GM12873 (cell line): Measurements from ENCODE around the gene TPX2.

ENCODE experiments used
- CTCF ChIP-seq: IDR thresholded peaks from 2 replicates; pipeline ENCODE4 v1.5.1; 2012; ENCODE audit warnings: low read depth, mild to moderate bottlenecking, moderate library complexity, low read length, control low read depth; ENCODE audit not compliant: insufficient read depth; ENCODE audit errors: missing control alignments

TPX2 gene

GRCh38 chr20:31837896-31838397 lies 98.9 kb downstream of the TPX2 start:
- TF ChIP-seq CTCF = no peak

- TF ChIP-seq CTCF = no peak
These were observed 99.7 kb downstream of the TPX2 start for GRCh38 chr20:31838646-31839292.

- TF ChIP-seq CTCF = no peak
These were observed 100.8 kb downstream of the TPX2 start for GRCh38 chr20:31839782-31840487.

- TF ChIP-seq CTCF = no peak
These were observed 102.1 kb downstream of the TPX2 start for GRCh38 chr20:31840906-31841816.

- TF ChIP-seq CTCF = no peak
These were observed 102.8 kb downstream of the TPX2 start for GRCh38 chr20:31841928-31842327.

- no peak for TF ChIP-seq CTCF
These were observed 103.5 kb downstream of the TPX2 start for GRCh38 chr20:31842471-31843157.
